Inferior parietal cortex (tissue), 1 donor: ENCODE results near the gene YIPF3.

ENCODE experiments used
- DNase-seq: peaks from one replicate; pipeline ENCODE4 v3.0.0-alpha.2; 2016; ENCODE audit errors: extremely low spot score

Gene YIPF3

DNA sequence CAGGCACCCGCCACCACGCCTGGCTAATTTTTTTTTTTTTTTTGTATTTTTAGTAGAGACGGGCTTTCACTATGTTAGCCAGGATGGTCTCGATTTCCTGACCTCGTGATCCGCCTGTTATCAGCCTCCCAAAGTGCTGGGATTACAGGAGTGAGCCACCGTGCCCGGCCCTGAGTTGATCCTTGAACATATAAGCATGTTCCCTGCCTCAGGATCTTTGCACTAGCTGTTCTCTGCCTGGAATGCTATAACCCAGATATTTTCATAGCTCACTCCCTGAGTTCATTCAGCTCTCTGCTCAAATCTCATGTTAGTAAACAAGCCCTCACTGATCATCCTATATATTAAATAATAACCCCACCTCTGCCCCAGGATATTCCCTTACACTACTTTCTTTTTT, 52.4 kb downstream of the YIPF3 start:
- DNase-seq: no peak

DNA sequence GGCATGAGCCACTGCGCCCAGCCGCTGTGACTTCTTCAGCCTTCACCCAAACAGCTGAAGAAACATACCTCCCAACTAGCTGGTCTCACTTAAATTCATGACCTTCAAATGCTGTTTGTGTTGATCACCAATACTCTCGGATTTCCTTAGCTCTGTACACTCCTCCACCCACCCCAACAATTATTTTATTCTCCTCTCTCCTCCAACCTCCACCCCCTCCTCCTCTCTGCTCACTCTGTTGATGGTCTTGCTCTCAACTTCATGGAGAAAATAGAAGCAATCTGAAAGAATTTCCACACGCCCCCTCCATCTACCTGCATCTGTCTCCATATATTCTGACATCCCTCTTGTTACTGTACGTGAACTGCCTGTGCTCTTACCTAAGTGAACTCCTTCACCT, 54.8 kb downstream of the YIPF3 start:
- DNase-seq: no peak
